H9 (cell line): Measurements from ENCODE around the gene SPSB2. TPM values are rescaled to one million over a fixed set of nuclear protein-coding genes. Genes with fewer than 3 reads are reported as not detected.
"Not testable (repeated sequence)": the region's sequence is repeated elsewhere in the genome, so short reads cannot be mapped to it uniquely, and the experiment has no call there.

Experiments
- DNase-seq: peaks from one replicate; pipeline ENCODE4 v3.0.0-alpha.2; 2017
- H2AFZ ChIP-seq: one replicate; pipeline ENCODE4 v1.6.1; 2013; ENCODE audit warnings: mild to moderate bottlenecking, low read length, control low read depth, moderate library complexity
- H2AK5ac ChIP-seq: 2 replicates; pipeline ENCODE4 v1.6.1; 2013; ENCODE audit warnings: low read length, control low read depth, mixed read lengths; ENCODE audit not compliant: insufficient read length
- H2BK120ac ChIP-seq: one replicate; pipeline ENCODE4 v1.6.1; 2013; ENCODE audit warnings: low read depth, mild to moderate bottlenecking, low read length, control low read depth, inconsistent platforms; ENCODE audit not compliant: poor library complexity, severe bottlenecking
- H2BK12ac ChIP-seq: 2 replicates; pipeline ENCODE4 v1.6.1; 2013; ENCODE audit warnings: low read length, control low read depth, mixed read lengths, low read depth; ENCODE audit not compliant: insufficient read length
- H2BK15ac ChIP-seq: 2 replicates; pipeline ENCODE4 v1.6.1; 2013; ENCODE audit warnings: low read depth, low read length, control low read depth
- H2BK20ac ChIP-seq: one replicate; pipeline ENCODE4 v1.6.1; 2013; ENCODE audit warnings: low read depth, mild to moderate bottlenecking, low read length, control low read depth, inconsistent platforms; ENCODE audit not compliant: poor library complexity, severe bottlenecking
- H2BK5ac ChIP-seq: 2 replicates; pipeline ENCODE4 v1.6.1; 2013; ENCODE audit warnings: low read length, control low read depth, mixed read lengths; ENCODE audit not compliant: insufficient read length
- H3K14ac ChIP-seq: 2 replicates; pipeline ENCODE4 v1.6.1; 2013; ENCODE audit warnings: low read length, control low read depth; ENCODE audit not compliant: insufficient read depth
- H3K18ac ChIP-seq: 2 replicates; pipeline ENCODE4 v1.6.1; 2013; ENCODE audit warnings: low read depth, mild to moderate bottlenecking, mixed read lengths, low read length, control low read depth; ENCODE audit not compliant: insufficient read length
- H3K23ac ChIP-seq: 2 replicates; pipeline ENCODE4 v1.6.1; 2013; ENCODE audit warnings: low read length, control low read depth, mixed read lengths, low read depth; ENCODE audit not compliant: insufficient read length
- H3K23me2 ChIP-seq: 2 replicates; pipeline ENCODE4 v1.6.1; 2013; ENCODE audit warnings: low read depth, mild to moderate bottlenecking, mixed read lengths, low read length, control low read depth; ENCODE audit not compliant: insufficient read length, poor library complexity, severe bottlenecking
- H3K27ac ChIP-seq: 2 replicates; pipeline ENCODE4 v1.5.1; 2013; ENCODE audit warnings: low read length, control low read depth, mixed read lengths, low read depth; ENCODE audit not compliant: insufficient read length
- H3K27me3 ChIP-seq: 2 replicates; pipeline ENCODE4 v1.6.1; 2013; ENCODE audit warnings: low read length, control low read depth, inconsistent platforms; ENCODE audit not compliant: insufficient read depth
- H3K4ac ChIP-seq: 2 replicates; pipeline ENCODE4 v1.6.1; 2013; ENCODE audit warnings: low read depth, mild to moderate bottlenecking, control low read depth, inconsistent platforms, low read length, moderate library complexity
- H3K4me1 ChIP-seq: 2 replicates; pipeline ENCODE4 v1.6.1; 2013; ENCODE audit warnings: low read length, control low read depth, inconsistent platforms; ENCODE audit not compliant: insufficient read depth
- H3K4me2 ChIP-seq: 2 replicates; pipeline ENCODE4 v1.6.1; 2013; ENCODE audit warnings: low read length, control low read depth, mixed read lengths; ENCODE audit not compliant: insufficient read length, insufficient read depth
- H3K56ac ChIP-seq: 2 replicates; pipeline ENCODE4 v1.6.1; 2013; ENCODE audit warnings: low read depth, mild to moderate bottlenecking, mixed read lengths, low read length, control low read depth; ENCODE audit not compliant: insufficient read length
- H3K79me1 ChIP-seq: 2 replicates; pipeline ENCODE4 v1.6.1; 2013; ENCODE audit warnings: low read depth, mild to moderate bottlenecking, moderate library complexity, low read length, control low read depth, inconsistent platforms; ENCODE audit not compliant: insufficient read depth, poor library complexity, severe bottlenecking
- H3K79me2 ChIP-seq: 2 replicates; pipeline ENCODE4 v1.6.1; 2013; ENCODE audit warnings: low read length, control low read depth, inconsistent platforms; ENCODE audit not compliant: insufficient read depth
- H3K9ac ChIP-seq: 2 replicates; pipeline ENCODE4 v1.6.1; 2013; ENCODE audit warnings: low read length, control low read depth, mixed read lengths; ENCODE audit not compliant: insufficient read length; ENCODE audit errors: extremely low read depth
- H3K9me3 ChIP-seq: one replicate; pipeline ENCODE4 v1.6.1; 2013; ENCODE audit warnings: low read depth, low read length, inconsistent platforms; ENCODE audit not compliant: control insufficient read depth
- H3T11ph ChIP-seq: one replicate; pipeline ENCODE4 v1.6.1; 2013; ENCODE audit warnings: mild to moderate bottlenecking, low read length, control low read depth, inconsistent platforms
- H4K20me1 ChIP-seq: one replicate; pipeline ENCODE4 v1.6.1; 2013; ENCODE audit not compliant: control insufficient read depth, insufficient read length, insufficient read depth
- H4K5ac ChIP-seq: 2 replicates; pipeline ENCODE4 v1.6.1; 2013; ENCODE audit warnings: low read depth, mild to moderate bottlenecking, mixed read lengths, low read length, control low read depth; ENCODE audit not compliant: insufficient read length
- H4K8ac ChIP-seq: replicated peaks from 2 replicates; pipeline ENCODE4 v1.6.1; 2013; ENCODE audit warnings: low read length, control low read depth, mixed read lengths, low read depth; ENCODE audit not compliant: insufficient read length
- H4K91ac ChIP-seq: 2 replicates; pipeline ENCODE4 v1.6.1; 2013; ENCODE audit warnings: low read depth, mild to moderate bottlenecking, moderate library complexity, mixed read lengths, low read length, control low read depth; ENCODE audit not compliant: insufficient read length
- H3K27ac Mint-ChIP-seq, 3 experiments: 2 replicates in 2 of 3; 3 replicates in 1 of 3; pipeline ENCODE4 v1.8.0; 2020 to 2021; ENCODE audit warnings: mixed read lengths in 3 of 3, mild to moderate bottlenecking in 1 of 3, moderate library complexity in 1 of 3
- H3K27me3 Mint-ChIP-seq: 2 replicates; pipeline ENCODE4 v1.8.0; 2021; ENCODE audit warnings: low read depth, mild to moderate bottlenecking, moderate library complexity, mixed read lengths
- H3K36me3 Mint-ChIP-seq, 3 experiments: 2 replicates in 2 of 3; 3 replicates in 1 of 3; pipeline ENCODE4 v1.8.0; 2020 to 2021; ENCODE audit warnings: low read depth in 3 of 3, mixed read lengths in 3 of 3; ENCODE audit not compliant: insufficient read depth in 1 of 3
- H3K4me1 Mint-ChIP-seq, 2 experiments: 2 replicates each; pipeline ENCODE4 v1.8.0; 2020; ENCODE audit warnings: mixed read lengths in 2 of 2
- H3K4me3 Mint-ChIP-seq, 2 experiments: 2 replicates in 1 of 2; 3 replicates in 1 of 2; pipeline ENCODE4 v1.8.0; 2020 to 2021; ENCODE audit warnings: mild to moderate bottlenecking in 2 of 2, mixed read lengths in 2 of 2, moderate library complexity in 1 of 2
- H3K9me3 Mint-ChIP-seq, 2 experiments: 2 replicates in 1 of 2; 3 replicates in 1 of 2; pipeline ENCODE4 v1.8.0; 2020; ENCODE audit warnings: mild to moderate bottlenecking in 2 of 2, mixed read lengths in 2 of 2, moderate library complexity in 1 of 2
- CTCF ChIP-seq: fragments of 200-600 bp; sonication (generic); conservative IDR thresholded peaks from 3 replicates; pipeline ENCODE4 v1.8.0; 2021; ENCODE audit warnings: antibody characterized with exemption, mild to moderate bottlenecking
- WGBS: extraction: QIAGEN DNeasy Blood & Tissue Kit; methylation state at CpG from one replicate; pipeline ENCODE4 v1.1.7; 2013; ENCODE audit warnings: missing lambda C conversion rate, low lambda C conversion rate, mixed read lengths; ENCODE audit not compliant: insufficient read length; ENCODE audit errors: extremely low coverage; 5-methylcytosine and 5-hydroxymethylcytosine counted together
- total RNA-seq: library from RNA; stranded (reverse); gene quantifications from 2 replicates; pipeline ENCODE4 v1.2.1, GENCODE V29; 2021

Gene SPSB2
- total RNA-seq, 1 experiment from 2014 or later, result 13.7 TPM

GRCh38 chr12:6909421-6910145, 36.5 kb upstream of the SPSB2 start:
- no peak overlapping the region for H3K9ac ChIP-seq
- Mint-ChIP-seq H3K27me3 (peaks cover 23% of the 10 kb centered on the region), H3K27ac (no peak overlapping the region)

GRCh38 chr12:6908141-6908540, 35.0 kb upstream of the SPSB2 start:
- H3K79me2 ChIP-seq, H2BK12ac ChIP-seq, H3K4me1 ChIP-seq, H4K8ac ChIP-seq, H3K27ac Mint-ChIP-seq, H3K36me3 Mint-ChIP-seq, H3K9ac ChIP-seq, H3K27me3 ChIP-seq, H3K4me3 Mint-ChIP-seq, H2BK5ac ChIP-seq, H3K9me3 ChIP-seq, DNase-seq, H3K18ac ChIP-seq, H2BK20ac ChIP-seq, H4K5ac ChIP-seq, H3K4me2 ChIP-seq, H2BK120ac ChIP-seq, H2AFZ ChIP-seq, H3K14ac ChIP-seq, H3K56ac ChIP-seq, H2BK15ac ChIP-seq, H3K9me3 Mint-ChIP-seq, H3K23me2 ChIP-seq, H3K23ac ChIP-seq, H4K91ac ChIP-seq, H3K27ac ChIP-seq, H3K79me1 ChIP-seq, H3K4ac ChIP-seq, H4K20me1 ChIP-seq, H3T11ph ChIP-seq, H2AK5ac ChIP-seq: not testable (repeated sequence)
- peaks cover 9 to 13% of the 10 kb centered on the region in 2 experiments for H3K4me1 Mint-ChIP-seq
- peaks cover 21% of the 10 kb centered on the region for H3K27me3 Mint-ChIP-seq
- no CpG with 5 or more reads among the region's 11 CpGs for WGBS

More at GRCh38 chr12:6909421-6910145, 36.5 kb upstream of the SPSB2 start:
- H4K20me1 ChIP-seq, result no peaks in the 10 kb centered on the region
- H2BK120ac ChIP-seq, result no peak overlapping the region
- no peak for TF ChIP-seq CTCF
- H3T11ph ChIP-seq, result no peak overlapping the region
- no peak overlapping the region for H3K18ac ChIP-seq
- H3K23ac ChIP-seq, result no peak overlapping the region
- H3K14ac ChIP-seq, result no peak overlapping the region
- H3K4ac ChIP-seq, result no peak overlapping the region
- WGBS, result no CpG with 5 or more reads among the region's 4 CpGs
- H2BK12ac ChIP-seq, result no peak overlapping the region
- H2BK5ac ChIP-seq, result no peak overlapping the region
- H3K79me1 ChIP-seq, result no peaks in the 10 kb centered on the region
- no peak overlapping the region for H2AFZ ChIP-seq
- H3K4me1 ChIP-seq, result no peaks in the 10 kb centered on the region; the same call in 1 of the 2 replicates
- H2BK15ac ChIP-seq, result no peak overlapping the region
- H3K23me2 ChIP-seq, result peaks cover 10% of the 10 kb centered on the region
- H4K8ac ChIP-seq, result no peak overlapping the region
- H3K4me2 ChIP-seq, result no peak overlapping the region
- no peak overlapping the region for H2AK5ac ChIP-seq
- no peak for DNase-seq
- H3K9me3 ChIP-seq, result no peaks in the 10 kb centered on the region
- Mint-ChIP-seq H3K4me3 (no peak overlapping the region), H3K4me1 (peaks cover 12 to 15% of the 10 kb centered on the region in 2 experiments), H3K9me3 (no peaks in the 10 kb centered on the region), H3K36me3 (no peaks in the 10 kb centered on the region; a peak in 1 of 7 replicates)
- no peak overlapping the region for H4K91ac ChIP-seq
- no peak overlapping the region for H2BK20ac ChIP-seq
- no peak overlapping the region for H3K27ac ChIP-seq
- H3K56ac ChIP-seq, result no peak overlapping the region
- no peaks in the 10 kb centered on the region for H3K79me2 ChIP-seq
- no peaks in the 10 kb centered on the region; the same call in 1 of the 2 replicates for H3K27me3 ChIP-seq
- H4K5ac ChIP-seq, result no peak overlapping the region
